Neural crest cell (in vitro differentiated cells): ENCODE data around the gene LAMA3. TPM values are rescaled to one million over a fixed set of nuclear protein-coding genes. Genes with fewer than 3 reads are reported as not detected.
A peak's percentile ranks its signal among the peaks of the same experiment; 100 is the strongest.

Experiments used
- DNase-seq: peaks from one replicate; pipeline ENCODE4 v3.0.0; 2021; ENCODE audit warnings: low read depth, mixed read lengths, low spot score
- H3K27ac Mint-ChIP-seq: one replicate; pipeline ENCODE4 v1.8.0; 2021; ENCODE audit warnings: mild to moderate bottlenecking, mixed read lengths; ENCODE audit not compliant: unreplicated experiment
- H3K27me3 Mint-ChIP-seq: 2 replicates; pipeline ENCODE4 v1.8.0; 2021; ENCODE audit warnings: low read depth, mild to moderate bottlenecking, mixed read lengths
- H3K36me3 Mint-ChIP-seq: 2 replicates; pipeline ENCODE4 v1.8.0; 2021; ENCODE audit warnings: low read depth, mild to moderate bottlenecking, mixed read lengths
- H3K4me1 Mint-ChIP-seq: 2 replicates; pipeline ENCODE4 v1.8.0; 2021; ENCODE audit warnings: mixed read lengths
- H3K4me3 Mint-ChIP-seq: one replicate; pipeline ENCODE4 v1.8.0; 2021; ENCODE audit warnings: mild to moderate bottlenecking, mixed read lengths
- H3K9me3 Mint-ChIP-seq: 2 replicates; pipeline ENCODE4 v1.8.0; 2021; ENCODE audit warnings: mixed read lengths
- total RNA-seq: library from RNA; stranded (reverse); gene quantifications from 2 replicates; pipeline ENCODE4 v1.2.1, GENCODE V29; 2021
- TF ChIP-seq, protein P1 (sequence below): fragments of 200-600 bp; sonication (generic); conservative IDR thresholded peaks from 2 replicates; pipeline ENCODE4 v1.5.0; 2021; ENCODE audit warnings: antibody characterized with exemption, mild to moderate bottlenecking

LAMA3 gene
- total RNA-seq, 1 donor from 2014 or later: 0.35 TPM

DNA sequence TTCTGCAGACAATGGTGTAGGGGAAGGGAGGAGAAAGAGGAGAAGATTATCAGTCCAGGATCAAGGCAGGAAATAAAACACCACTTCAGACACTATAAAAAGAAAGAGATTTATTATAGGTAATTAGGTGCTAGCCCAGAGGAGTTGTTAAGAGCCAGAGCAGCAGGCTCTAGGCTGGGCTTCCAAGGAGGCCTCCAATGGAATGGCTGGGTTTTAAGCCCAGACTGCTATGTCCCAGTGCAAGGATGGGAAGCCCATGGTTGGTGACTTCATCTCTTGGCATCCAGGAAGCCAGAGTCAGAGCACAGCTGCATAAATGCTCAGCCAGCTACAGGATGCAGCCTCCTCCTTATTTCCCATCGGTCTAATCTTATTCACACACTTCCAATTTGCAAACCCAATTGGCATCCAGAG, 95.6 kb downstream of the LAMA3 start:
- H3K27ac Mint-ChIP-seq: no peak overlapping the region
- no peaks in the 10 kb centered on the region for H3K4me1 Mint-ChIP-seq
- H3K9me3 Mint-ChIP-seq: no peaks in the 10 kb centered on the region
- TF ChIP-seq, protein P1, sequence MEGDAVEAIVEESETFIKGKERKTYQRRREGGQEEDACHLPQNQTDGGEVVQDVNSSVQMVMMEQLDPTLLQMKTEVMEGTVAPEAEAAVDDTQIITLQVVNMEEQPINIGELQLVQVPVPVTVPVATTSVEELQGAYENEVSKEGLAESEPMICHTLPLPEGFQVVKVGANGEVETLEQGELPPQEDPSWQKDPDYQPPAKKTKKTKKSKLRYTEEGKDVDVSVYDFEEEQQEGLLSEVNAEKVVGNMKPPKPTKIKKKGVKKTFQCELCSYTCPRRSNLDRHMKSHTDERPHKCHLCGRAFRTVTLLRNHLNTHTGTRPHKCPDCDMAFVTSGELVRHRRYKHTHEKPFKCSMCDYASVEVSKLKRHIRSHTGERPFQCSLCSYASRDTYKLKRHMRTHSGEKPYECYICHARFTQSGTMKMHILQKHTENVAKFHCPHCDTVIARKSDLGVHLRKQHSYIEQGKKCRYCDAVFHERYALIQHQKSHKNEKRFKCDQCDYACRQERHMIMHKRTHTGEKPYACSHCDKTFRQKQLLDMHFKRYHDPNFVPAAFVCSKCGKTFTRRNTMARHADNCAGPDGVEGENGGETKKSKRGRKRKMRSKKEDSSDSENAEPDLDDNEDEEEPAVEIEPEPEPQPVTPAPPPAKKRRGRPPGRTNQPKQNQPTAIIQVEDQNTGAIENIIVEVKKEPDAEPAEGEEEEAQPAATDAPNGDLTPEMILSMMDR: no peak
- H3K4me3 Mint-ChIP-seq: no peak overlapping the region
- no peak for DNase-seq
- no peaks in the 10 kb centered on the region for H3K36me3 Mint-ChIP-seq
- H3K27me3 Mint-ChIP-seq: peaks cover 2% of the 10 kb centered on the region

DNA sequence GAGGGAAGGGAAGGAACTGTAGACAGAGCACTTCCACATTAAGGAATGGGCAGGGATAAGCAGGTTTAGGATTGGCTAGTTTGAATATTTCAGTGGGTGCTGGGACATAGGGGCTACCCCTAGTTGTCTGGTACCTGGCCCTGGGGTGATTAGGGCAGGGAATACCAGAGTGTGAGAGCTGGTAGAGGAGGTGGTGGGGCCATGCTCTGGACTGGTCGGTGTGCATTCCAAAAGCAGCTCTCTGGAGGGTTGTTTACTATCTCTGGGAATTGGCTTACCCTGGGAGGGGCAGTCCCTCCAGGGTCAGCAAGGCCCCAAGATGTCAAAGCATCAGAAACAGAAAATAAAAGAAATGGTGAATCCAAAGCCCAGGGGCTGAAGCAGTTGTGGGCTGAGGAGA, 103.8 kb downstream of the LAMA3 start:
- Mint-ChIP-seq H3K4me3 (no peak overlapping the region), H3K4me1 (no peaks in the 10 kb centered on the region), H3K36me3 (no peaks in the 10 kb centered on the region), H3K27ac (no peak overlapping the region), H3K27me3 (no peaks in the 10 kb centered on the region), H3K9me3 (peaks cover 5% of the 10 kb centered on the region)
- TF ChIP-seq, protein P1: no peak
- DNase-seq: no peak

DNA sequence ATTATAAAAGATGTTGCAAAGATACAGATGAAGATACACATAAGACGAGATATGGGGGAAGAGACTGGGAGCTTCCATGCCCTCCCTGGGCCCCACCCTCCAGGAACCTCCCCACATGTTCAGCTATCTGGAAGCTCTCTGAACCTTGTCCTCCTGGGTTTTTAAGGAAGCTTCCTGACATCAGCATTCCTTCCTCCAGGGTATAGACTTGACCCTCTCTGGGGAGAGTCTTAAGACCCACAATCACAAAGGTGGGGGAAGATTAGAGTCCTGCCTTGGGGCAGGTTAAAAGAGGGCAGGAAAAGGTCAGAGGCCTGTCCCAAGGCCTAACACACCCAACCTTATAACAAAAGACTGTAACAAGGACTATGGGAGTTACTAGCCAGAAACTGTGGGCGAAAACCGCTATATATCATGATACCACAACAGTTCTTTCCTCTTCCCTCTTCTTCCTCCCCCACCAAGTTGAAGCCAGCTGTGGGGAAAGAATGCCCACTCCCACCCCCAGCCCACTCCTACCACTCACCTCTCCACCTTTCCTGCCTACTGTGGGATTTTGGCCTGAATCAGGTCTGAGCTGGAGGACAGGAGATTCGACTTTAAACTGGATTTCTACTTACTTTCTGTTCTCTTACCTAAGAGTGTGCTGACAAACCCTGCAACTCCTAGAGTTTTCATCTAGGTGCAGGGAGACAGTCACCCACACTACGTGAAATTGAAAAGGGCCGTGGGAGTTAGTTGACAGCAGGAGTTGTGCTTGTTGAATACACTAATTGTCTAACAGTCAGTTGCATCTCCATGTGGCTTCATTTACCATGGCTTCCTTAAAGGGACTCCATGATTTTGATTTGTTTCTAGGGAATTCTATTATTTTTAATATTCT, 105.0 kb downstream of the LAMA3 start:
- H3K27ac Mint-ChIP-seq: peak overlapping the region; percentile 86
- H3K36me3 Mint-ChIP-seq: no peaks in the 10 kb centered on the region
- H3K4me1 Mint-ChIP-seq: no peaks in the 10 kb centered on the region
- H3K9me3 Mint-ChIP-seq: peaks cover 5% of the 10 kb centered on the region
- H3K27me3 Mint-ChIP-seq: no peaks in the 10 kb centered on the region
- TF ChIP-seq, protein P1: no peak
- DNase-seq: no peak
- H3K4me3 Mint-ChIP-seq: no peak overlapping the region

DNA sequence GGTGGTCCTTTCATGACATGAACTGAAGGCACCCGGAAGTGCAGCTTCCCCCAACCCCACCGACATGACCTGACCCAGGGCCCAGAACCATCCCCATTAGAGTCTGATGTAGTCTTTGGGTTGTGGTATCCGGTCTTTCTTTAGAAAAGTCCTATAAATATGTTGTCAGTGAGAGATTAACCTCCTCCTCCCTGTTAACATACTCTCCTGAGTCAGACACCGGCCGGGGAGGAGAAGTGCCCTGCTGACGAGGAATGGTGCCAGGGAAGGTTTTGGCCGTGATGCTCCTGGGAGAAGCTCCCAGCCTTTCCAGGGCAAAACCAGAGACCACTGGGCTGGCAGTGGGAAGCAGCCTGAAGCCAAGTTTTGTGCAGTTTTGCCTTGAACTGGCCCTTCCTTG, 109.0 kb downstream of the LAMA3 start:
- DNase-seq: no peak
- TF ChIP-seq, protein P1: no peak
- H3K27me3 Mint-ChIP-seq: peaks cover 8% of the 10 kb centered on the region
- no peak overlapping the region for H3K4me3 Mint-ChIP-seq
- H3K36me3 Mint-ChIP-seq: no peaks in the 10 kb centered on the region
- peaks cover 6% of the 10 kb centered on the region for H3K9me3 Mint-ChIP-seq
- no peak overlapping the region for H3K27ac Mint-ChIP-seq
- H3K4me1 Mint-ChIP-seq: no peaks in the 10 kb centered on the region

DNA sequence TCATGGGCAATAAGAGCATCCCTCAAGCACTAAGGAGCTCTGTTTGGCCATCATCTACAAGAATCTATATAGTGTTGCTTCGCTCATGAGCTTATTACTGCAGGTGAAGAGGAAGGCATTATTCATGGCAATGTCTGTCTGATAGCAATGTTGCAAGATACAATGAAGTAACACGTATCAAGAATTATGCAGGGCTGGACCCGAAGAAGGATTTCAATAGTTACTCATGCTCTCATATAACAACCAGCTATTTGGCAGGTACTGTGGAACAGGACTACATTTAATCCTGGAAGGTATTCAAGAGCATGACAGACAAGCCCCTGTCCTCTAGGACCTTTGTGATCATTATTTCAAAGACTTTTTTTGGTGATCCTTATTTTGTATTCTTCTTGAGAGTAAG, 109.6 kb downstream of the LAMA3 start:
- H3K4me3 Mint-ChIP-seq: no peak overlapping the region
- TF ChIP-seq, protein P1: no peak
- peaks cover 14% of the 10 kb centered on the region for H3K27me3 Mint-ChIP-seq
- DNase-seq: no peak
- H3K9me3 Mint-ChIP-seq: peaks cover 6% of the 10 kb centered on the region
- no peak overlapping the region for H3K27ac Mint-ChIP-seq
- H3K36me3 Mint-ChIP-seq: no peaks in the 10 kb centered on the region
- H3K4me1 Mint-ChIP-seq: no peaks in the 10 kb centered on the region
